ENCODE data around the gene MIX23.
"Not testable (repeated sequence)": the region's sequence is repeated elsewhere in the genome, so short reads cannot be mapped to it uniquely, and the experiment has no call there.

MIX23 gene

GRCh38 chr3:122391681-122392446 lies 8.8 kb upstream of the MIX23 start:
- no peak for DNase-seq

- DNase-seq: no peak
Measured at GRCh38 chr3:122390665-122391064, 7.6 kb upstream of the MIX23 start.

GRCh38 chr3:122389892-122390291 lies 6.9 kb upstream of the MIX23 start:
- no peak for DNase-seq

- DNase-seq: no peak
Measured at GRCh38 chr3:122389197-122389596, 6.2 kb upstream of the MIX23 start.

- no peak for DNase-seq
Measured at GRCh38 chr3:122387709-122388108, 4.7 kb upstream of the MIX23 start.

- peak; percentile 88 for DNase-seq
Measured at GRCh38 chr3:122383771-122384697, 1.0 kb upstream of the MIX23 start, which contains the start of gene FAM162A. TSS of gene FAM162A (plus strand) at chr3:122384182. CDS start at chr3:122384266, 84 bp downstream.

GRCh38 chr3:122377975-122378374 lies 5.1 kb downstream of the MIX23 start:
- no peak for DNase-seq

- DNase-seq: no peak
Measured at GRCh38 chr3:122374034-122374433, 9.0 kb downstream of the MIX23 start.

GRCh38 chr3:122366379-122366749 lies 16.7 kb downstream of the MIX23 start:
- no peak for DNase-seq

GRCh38 chr3:122365582-122366378 lies 17.3 kb downstream of the MIX23 start:
- not testable (repeated sequence) for DNase-seq

GRCh38 chr3:122365073-122365472 lies 18.0 kb downstream of the MIX23 start:
- DNase-seq: no peak

GRCh38 chr3:122364490-122364889 lies 18.5 kb downstream of the MIX23 start:
- DNase-seq: no peak

- DNase-seq: no peak
Measured at GRCh38 chr3:122362026-122362425, 21.0 kb downstream of the MIX23 start.

GRCh38 chr3:122358703-122359032 lies 24.4 kb downstream of the MIX23 start:
- DNase-seq: no peak

GRCh38 chr3:122357828-122358702 lies 25.0 kb downstream of the MIX23 start:
- DNase-seq: no peak

- no peak for DNase-seq
Measured at GRCh38 chr3:122356402-122356801, 26.6 kb downstream of the MIX23 start.

GRCh38 chr3:122355612-122356011 lies 27.4 kb downstream of the MIX23 start:
- no peak for DNase-seq

- DNase-seq: no peak
Measured at GRCh38 chr3:122353893-122354401, 29.1 kb downstream of the MIX23 start.

GRCh38 chr3:122353215-122353614 lies 29.8 kb downstream of the MIX23 start:
- DNase-seq: no peak

- DNase-seq: no peak
Measured at GRCh38 chr3:122351612-122352011, 31.4 kb downstream of the MIX23 start.

- DNase-seq: no peak
Measured at GRCh38 chr3:122350814-122351418, 32.1 kb downstream of the MIX23 start.
